Right atrium auricular region (tissue), 2 donors: ENCODE data around the gene ING3. TPM values are rescaled to one million over a fixed set of nuclear protein-coding genes. Genes with fewer than 3 reads are reported as not detected.

ENCODE experiments used
- DNase-seq: peaks from one replicate; pipeline ENCODE4 v3.0.0-alpha.2; 2019; ENCODE audit warnings: low spot score
- H3K27ac ChIP-seq, 2 donors: fragments of 200-600 bp; sonication (generic); 1 replicate in 1 of 2; 2 replicates in 1 of 2; pipeline ENCODE4 v1.5.1; 2016 to 2019
- H3K27me3 ChIP-seq, 2 donors: fragments of 200-600 bp; sonication (generic); one replicate each; pipeline versions ENCODE4 v1.5.1 to v1.6.0; 2017 to 2019
- H3K36me3 ChIP-seq: fragments of 200-600 bp; sonication (generic); one replicate; pipeline ENCODE4 v1.5.1; 2016
- H3K4me1 ChIP-seq, 2 donors: fragments of 200-600 bp; sonication (generic); one replicate each; pipeline versions ENCODE4 v1.5.1 to v1.6.0; 2017 to 2019
- H3K4me3 ChIP-seq, 2 donors: fragments of 200-600 bp; sonication (generic); 1 replicate in 1 of 2; 2 replicates in 1 of 2; pipeline ENCODE4 v1.5.1; 2017 to 2019; ENCODE audit warnings: mild to moderate bottlenecking in 1 of 2, moderate library complexity in 1 of 2
- H3K9me3 ChIP-seq, 2 donors: fragments of 200-600 bp; sonication (generic); one replicate each; pipeline ENCODE4 v1.5.1; 2019
- CTCF ChIP-seq, 2 donors: fragments of 200-600 bp; sonication (generic); IDR thresholded peaks; one replicate each; pipeline ENCODE4 v1.5.1; 2019; ENCODE audit warnings: antibody characterized with exemption in 2 of 2
- total RNA-seq, 2 donors: library from RNA; depleted of rRNA; stranded (reverse); fragments of >200 nt; gene quantifications; one replicate each; pipeline ENCODE4 v1.1.0, GENCODE V29; 2016

Gene ING3
- 10 to 100 TPM in 1 of 2 donors, 1 to 10 TPM in 1; 9.9 to 10.4 TPM for total RNA-seq

GRCh38 chr7:120950539-120951308, at the start of gene ING3:
Gene ING3 (plus strand): TSS chr7:120950777. CDS start chr7:120950897, 120 bp downstream.
- DNase-seq, result peak; percentile 99
- TF ChIP-seq CTCF (IDR thresholded peaks at IDR 0.05), result no peak
- peaks cover 20% of the 10 kb centered on the region for H3K36me3 ChIP-seq
- peaks cover 0 to 21% of the 10 kb centered on the region in 2 donors for H3K4me1 ChIP-seq
- H3K27ac ChIP-seq, result peak within 1 kb of the TSS; percentile 98 to 99
- H3K27me3 ChIP-seq, result no peaks in the 10 kb centered on the region
- H3K4me3 ChIP-seq, result peak within 1 kb of the TSS; percentile 66 to 87
- H3K9me3 ChIP-seq, result no peaks in the 10 kb centered on the region

GRCh38 chr7:120915314-120916105, 35.1 kb upstream of the ING3 start:
- H3K36me3 ChIP-seq, result no peaks in the 10 kb centered on the region
- H3K27me3 ChIP-seq, result no peaks in the 10 kb centered on the region
- H3K4me1 ChIP-seq, result peaks cover 0 to 4% of the 10 kb centered on the region in 2 donors
- no peak for TF ChIP-seq CTCF (IDR thresholded peaks at IDR 0.05)
- no peak overlapping the region for H3K27ac ChIP-seq
- H3K9me3 ChIP-seq, result peaks cover 4 to 9% of the 10 kb centered on the region in 2 donors
- no peak for DNase-seq
- no peak overlapping the region for H3K4me3 ChIP-seq

GRCh38 chr7:120916121-120916520, 34.5 kb upstream of the ING3 start:
- H3K4me1 ChIP-seq, result peaks cover 0 to 4% of the 10 kb centered on the region in 2 donors
- no peak for DNase-seq
- no peaks in the 10 kb centered on the region for H3K27me3 ChIP-seq
- H3K9me3 ChIP-seq, result peaks cover 4 to 9% of the 10 kb centered on the region in 2 donors
- no peak for TF ChIP-seq CTCF (IDR thresholded peaks at IDR 0.05)
- H3K36me3 ChIP-seq, result no peaks in the 10 kb centered on the region
- no peak overlapping the region for H3K4me3 ChIP-seq
- no peak overlapping the region for H3K27ac ChIP-seq

GRCh38 chr7:120916538-120916937, 34.0 kb upstream of the ING3 start:
- peaks cover 4 to 9% of the 10 kb centered on the region in 2 donors for H3K9me3 ChIP-seq
- H3K27me3 ChIP-seq, result no peaks in the 10 kb centered on the region
- no peak for TF ChIP-seq CTCF (IDR thresholded peaks at IDR 0.05)
- no peak overlapping the region for H3K4me3 ChIP-seq
- H3K27ac ChIP-seq, result no peak overlapping the region
- no peak for DNase-seq
- no peaks in the 10 kb centered on the region for H3K36me3 ChIP-seq
- peaks cover 0 to 4% of the 10 kb centered on the region in 2 donors for H3K4me1 ChIP-seq

- Histone ChIP-seq H3K27ac (no peak overlapping the region), H3K4me1 (peaks cover 0 to 4% of the 10 kb centered on the region in 2 donors), H3K9me3 (no peaks in the 10 kb centered on the region), H3K36me3 (no peaks in the 10 kb centered on the region), H3K27me3 (no peaks in the 10 kb centered on the region), H3K4me3 (no peak overlapping the region)
- no peak for TF ChIP-seq CTCF (IDR thresholded peaks at IDR 0.05)
- no peak for DNase-seq
These were observed 31.1 kb upstream of the ING3 start for GRCh38 chr7:120919466-120919865.
